ENCODE data around the gene PTAR1.

- TF ChIP-seq POLR2A (IDR thresholded peaks at IDR 0.05) = no peak
- TF ChIP-seq, protein P1, sequence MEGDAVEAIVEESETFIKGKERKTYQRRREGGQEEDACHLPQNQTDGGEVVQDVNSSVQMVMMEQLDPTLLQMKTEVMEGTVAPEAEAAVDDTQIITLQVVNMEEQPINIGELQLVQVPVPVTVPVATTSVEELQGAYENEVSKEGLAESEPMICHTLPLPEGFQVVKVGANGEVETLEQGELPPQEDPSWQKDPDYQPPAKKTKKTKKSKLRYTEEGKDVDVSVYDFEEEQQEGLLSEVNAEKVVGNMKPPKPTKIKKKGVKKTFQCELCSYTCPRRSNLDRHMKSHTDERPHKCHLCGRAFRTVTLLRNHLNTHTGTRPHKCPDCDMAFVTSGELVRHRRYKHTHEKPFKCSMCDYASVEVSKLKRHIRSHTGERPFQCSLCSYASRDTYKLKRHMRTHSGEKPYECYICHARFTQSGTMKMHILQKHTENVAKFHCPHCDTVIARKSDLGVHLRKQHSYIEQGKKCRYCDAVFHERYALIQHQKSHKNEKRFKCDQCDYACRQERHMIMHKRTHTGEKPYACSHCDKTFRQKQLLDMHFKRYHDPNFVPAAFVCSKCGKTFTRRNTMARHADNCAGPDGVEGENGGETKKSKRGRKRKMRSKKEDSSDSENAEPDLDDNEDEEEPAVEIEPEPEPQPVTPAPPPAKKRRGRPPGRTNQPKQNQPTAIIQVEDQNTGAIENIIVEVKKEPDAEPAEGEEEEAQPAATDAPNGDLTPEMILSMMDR (IDR thresholded peaks at IDR 0.05) = no peak
Observed at GRCh38 chr9:69801989-69802388, 42.2 kb upstream of the PTAR1 start.

Data from lower leg skin (tissue), 3 donors.